SU-DHL-6 (cell line): Measurements from ENCODE around the gene RITA1.

Source experiments
- EZH2phosphoT487 ChIP-seq: fragments of 200-600 bp; sonication (generic), shearing (Covaris generic); conservative IDR thresholded peaks from 2 replicates; pipeline ENCODE4 v1.6.1; 2018; ENCODE audit warnings: mild to moderate bottlenecking, antibody characterized with exemption, low read length, moderate library complexity, mixed read lengths
- TF ChIP-seq, protein P1 (sequence below): fragments of 200-600 bp; sonication (generic); IDR thresholded peaks from one replicate; pipeline ENCODE4 v1.5.1; 2017; ENCODE audit warnings: antibody characterized with exemption, mild to moderate bottlenecking, low read length, moderate library complexity; ENCODE audit not compliant: insufficient read depth, poor library complexity, severe bottlenecking

DNA sequence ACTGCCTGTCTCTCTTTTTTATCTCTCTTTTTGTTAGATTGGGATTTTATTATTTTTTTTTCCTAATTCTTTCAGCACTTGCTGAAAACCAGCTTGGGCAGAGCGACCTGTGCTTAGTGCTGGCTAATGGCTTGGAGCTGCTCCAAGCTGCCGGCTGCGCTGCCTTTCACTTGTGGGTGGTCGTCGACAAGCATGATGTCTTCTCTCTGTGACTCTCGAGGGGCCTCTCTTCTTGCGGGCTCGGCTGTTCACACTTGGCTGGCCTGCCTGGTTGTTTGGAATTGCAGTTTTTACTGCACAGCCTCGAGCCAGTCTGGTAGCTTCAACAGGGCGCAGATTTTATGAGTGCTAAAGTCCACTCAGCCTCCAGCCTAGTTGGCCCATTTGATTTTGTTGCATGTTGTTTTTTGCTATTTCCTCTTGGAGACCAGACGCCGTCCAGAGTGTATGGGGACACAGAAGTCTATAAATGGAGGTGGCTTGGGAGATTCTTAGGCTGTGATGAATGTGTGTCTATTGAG lies 54.4 kb downstream of the RITA1 start:
- TF ChIP-seq, protein P1, sequence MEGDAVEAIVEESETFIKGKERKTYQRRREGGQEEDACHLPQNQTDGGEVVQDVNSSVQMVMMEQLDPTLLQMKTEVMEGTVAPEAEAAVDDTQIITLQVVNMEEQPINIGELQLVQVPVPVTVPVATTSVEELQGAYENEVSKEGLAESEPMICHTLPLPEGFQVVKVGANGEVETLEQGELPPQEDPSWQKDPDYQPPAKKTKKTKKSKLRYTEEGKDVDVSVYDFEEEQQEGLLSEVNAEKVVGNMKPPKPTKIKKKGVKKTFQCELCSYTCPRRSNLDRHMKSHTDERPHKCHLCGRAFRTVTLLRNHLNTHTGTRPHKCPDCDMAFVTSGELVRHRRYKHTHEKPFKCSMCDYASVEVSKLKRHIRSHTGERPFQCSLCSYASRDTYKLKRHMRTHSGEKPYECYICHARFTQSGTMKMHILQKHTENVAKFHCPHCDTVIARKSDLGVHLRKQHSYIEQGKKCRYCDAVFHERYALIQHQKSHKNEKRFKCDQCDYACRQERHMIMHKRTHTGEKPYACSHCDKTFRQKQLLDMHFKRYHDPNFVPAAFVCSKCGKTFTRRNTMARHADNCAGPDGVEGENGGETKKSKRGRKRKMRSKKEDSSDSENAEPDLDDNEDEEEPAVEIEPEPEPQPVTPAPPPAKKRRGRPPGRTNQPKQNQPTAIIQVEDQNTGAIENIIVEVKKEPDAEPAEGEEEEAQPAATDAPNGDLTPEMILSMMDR, result no peak
- no peak for TF ChIP-seq EZH2phosphoT487
